GM10847 (cell line): ENCODE data around the gene EML4.

ENCODE experiments used
- POLR2A ChIP-seq: IDR thresholded peaks from 2 replicates; pipeline ENCODE4 v1.6.1; 2011; ENCODE audit not compliant: insufficient read length; ENCODE audit errors: extremely low read depth

EML4 gene

GRCh38 chr2:42163444-42164045 lies 5.6 kb upstream of the EML4 start:
- no peak for TF ChIP-seq POLR2A

DNA sequence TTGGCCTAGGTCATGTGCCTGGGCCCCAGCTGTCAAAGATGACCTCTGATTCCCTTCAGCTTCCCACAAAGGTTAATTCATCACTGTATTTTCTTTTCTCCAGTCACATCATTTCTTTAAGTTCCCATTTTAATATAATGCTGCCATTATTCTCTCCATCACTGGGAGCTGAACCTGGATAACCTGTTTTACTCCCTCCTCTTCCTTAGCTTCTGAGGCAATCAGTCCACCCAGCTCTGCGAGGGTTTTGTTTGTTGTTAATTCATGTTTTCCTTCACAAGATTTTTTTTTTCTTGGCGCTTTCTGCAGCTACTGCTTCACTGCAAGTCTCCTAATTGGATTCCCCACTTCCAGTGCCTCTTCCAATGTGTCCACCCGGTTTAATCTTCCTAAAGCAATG lies 5.1 kb upstream of the EML4 start:
- no peak for TF ChIP-seq POLR2A

DNA sequence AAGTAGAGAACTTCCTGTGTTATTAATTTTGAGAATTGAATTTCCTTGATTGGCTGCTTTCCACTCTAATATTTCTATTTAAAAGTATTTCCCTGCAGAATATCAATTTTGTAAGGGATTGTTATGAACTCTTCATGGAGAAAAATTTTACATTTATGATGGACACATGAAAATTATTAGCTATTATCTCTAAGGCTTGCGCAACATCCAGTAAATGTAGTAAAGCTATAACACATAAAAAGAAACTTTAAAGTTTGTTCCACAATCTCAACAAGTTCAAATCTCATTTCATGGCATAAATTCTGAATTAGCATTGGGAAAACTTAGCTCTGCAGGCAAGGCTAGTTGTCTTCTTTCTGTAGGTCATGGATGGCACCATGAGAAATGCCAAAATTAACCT lies 4.2 kb upstream of the EML4 start:
- no peak for TF ChIP-seq POLR2A

DNA sequence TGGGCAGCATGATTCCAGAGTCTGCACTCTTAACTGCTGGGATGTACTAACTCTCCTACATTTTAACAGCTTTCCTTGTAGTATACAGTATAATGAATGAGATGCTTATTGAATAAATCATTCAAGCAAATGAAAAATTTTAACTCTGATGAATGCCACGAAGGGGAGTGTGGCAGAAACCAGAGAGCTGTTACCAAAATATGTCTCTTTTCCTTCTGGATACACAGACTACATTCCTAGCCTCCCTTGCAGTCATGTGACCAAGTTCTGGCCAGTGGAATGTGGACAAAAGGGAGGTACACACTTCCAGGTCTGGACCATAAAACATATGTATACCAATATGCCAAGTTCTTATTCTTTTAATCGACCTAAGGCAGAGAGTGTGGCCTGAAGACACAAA lies 1.7 kb upstream of the EML4 start:
- TF ChIP-seq POLR2A: no peak

DNA sequence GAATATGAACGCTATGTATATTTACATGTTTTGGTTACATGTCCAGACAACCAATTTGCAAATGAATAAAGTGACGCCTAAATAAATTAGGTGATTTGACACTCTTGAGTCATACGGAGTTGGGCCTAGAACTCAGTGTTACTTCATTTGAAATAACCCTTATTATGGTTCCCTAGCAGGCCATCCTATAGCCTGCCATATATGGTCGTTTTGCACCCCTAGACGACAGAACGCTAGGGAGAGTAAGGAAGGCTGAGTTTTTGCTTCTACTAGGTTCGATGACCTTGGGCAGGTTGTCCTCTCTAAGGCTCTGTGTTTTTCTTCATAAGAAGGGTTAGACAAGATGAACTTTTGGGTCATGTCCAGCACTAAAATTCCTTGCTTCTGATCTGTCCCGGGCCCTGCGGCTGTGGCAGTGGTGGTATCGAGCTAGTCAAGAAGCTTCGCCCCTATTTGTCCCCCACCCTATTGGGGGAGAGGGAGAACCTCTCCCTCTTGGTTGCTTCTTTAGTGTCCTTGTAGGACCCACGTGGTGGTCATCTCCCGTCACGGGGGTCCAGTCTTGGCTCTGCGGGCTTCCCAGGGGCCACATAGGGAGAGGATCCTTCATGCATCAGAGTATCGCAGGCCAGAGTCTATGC lies 574 bp upstream of the EML4 start:
- TF ChIP-seq POLR2A: no peak

DNA sequence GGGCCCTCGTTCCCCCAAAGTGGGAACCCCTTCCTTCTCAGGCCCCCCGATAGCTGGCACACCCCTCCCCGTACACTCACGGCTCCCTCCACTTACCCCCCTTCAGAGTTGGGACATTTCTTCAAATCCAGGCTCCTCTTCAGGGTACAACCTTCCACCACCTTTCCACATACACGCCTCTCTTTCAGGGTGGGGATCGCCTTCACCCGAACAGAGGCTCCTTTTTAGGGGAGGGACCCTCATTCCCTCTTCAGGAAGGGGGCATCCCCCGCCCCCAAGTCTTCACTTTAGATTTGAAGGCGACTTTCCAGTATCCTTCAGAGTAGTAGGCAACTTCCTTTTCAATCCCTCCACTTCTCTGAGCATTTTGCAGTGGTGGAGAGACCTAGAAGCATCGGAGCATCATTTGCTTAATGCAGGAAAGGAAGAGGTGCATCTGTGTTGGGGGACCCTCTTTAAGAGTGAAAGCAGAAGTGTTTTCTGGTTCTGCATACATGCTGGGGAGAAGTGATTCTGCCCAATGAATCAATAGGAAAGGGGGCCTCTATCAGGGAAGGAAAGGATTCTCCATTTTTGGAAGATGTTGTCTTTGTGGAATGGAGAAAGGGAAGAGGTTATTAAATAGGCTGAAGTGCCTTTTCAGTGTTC lies 845 bp downstream of the EML4 start:
- TF ChIP-seq POLR2A: no peak

GRCh38 chr2:42170619-42171395 lies 1.7 kb downstream of the EML4 start:
- TF ChIP-seq POLR2A: no peak

GRCh38 chr2:42171396-42171980 lies 2.3 kb downstream of the EML4 start:
- TF ChIP-seq POLR2A: no peak

DNA sequence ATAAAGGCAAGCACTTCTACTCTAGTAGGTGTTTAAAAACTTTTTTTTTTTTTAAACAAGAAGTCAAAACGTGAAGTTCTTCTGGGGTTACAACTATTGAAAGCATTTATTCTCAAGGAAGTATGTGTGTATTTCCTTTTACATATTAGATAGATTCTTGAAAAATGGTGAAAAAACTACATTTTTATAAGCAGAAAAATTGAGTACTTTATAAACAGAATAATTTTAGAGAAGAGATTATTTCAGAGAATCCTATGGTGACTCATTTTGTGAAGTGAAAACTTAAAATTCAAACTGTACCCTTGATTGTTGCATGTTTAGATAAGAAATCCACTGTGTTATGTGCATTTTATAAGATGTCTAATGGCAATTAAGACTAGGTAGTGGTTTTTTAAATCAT lies 2.9 kb downstream of the EML4 start:
- TF ChIP-seq POLR2A: no peak

DNA sequence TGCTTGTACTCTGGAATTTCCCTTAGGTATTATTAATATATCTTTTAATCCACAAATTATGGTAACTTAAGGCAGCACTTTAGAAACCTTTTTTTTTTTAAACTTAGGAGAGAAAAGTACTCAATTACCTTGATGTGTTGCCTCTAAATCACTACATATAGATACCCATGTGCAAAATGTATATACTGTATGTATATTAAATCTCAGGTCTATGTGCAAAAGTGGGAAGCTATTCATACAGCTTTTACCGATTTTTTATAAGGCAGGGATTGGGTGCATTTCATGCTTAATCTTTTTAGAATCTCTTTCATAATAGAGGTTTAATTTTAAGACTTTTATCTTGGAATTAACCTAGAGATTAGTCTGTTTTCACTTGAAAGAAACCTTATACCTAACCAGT lies 3.4 kb downstream of the EML4 start:
- no peak for TF ChIP-seq POLR2A

DNA sequence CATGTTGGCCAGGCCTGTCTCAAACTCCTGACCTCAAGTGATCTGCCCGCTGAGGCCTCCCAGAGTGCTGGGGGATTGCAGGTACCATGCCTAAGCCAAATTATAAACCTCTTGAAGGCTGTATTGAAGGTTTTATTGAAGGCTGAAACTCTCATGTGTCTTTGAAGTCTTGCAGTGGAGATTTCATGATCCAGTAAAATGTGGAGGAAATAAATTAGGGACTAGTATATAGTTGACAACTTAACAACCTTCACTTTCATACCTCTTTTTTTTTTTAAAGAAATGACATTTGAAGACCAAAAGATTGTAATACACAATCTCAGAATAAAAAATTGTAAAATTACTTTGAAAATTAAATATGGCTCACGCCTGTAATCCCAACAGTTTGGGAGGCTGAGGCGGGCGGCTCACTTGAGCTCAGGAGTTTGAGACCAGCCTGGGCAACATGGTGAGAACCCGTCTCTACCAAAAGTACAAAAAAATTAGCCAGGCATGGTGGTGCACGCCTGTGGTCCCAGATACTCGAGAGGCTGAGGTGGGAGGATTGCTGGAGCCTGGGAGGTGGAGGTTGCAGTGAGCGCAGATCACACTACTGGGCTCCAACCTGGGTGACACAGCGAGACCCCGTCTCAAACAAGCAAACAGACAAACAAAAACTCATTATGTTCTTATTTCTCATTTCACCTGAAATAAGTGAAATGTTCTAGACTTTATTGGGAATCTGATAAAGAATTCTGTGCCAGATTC lies 8.0 kb downstream of the EML4 start:
- TF ChIP-seq POLR2A: no peak

DNA sequence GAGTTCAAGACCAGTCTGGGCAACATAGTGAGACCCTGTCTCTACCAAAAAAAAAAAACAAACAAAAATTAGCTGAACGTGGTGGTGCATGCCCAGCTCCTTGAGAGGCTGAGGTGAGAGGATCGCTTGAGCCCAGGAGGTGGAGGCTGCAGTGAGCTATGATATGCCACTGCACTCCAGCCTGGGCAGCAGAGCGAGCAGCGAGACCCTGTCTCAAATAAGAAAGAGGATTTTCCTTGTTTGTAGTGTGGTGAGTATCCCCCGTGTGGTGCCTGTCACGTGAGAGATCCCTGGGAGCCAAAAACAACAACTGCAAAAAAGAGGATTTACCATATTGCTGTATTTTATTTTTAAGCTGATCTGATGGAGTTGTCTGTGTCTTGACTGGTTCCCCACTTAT lies 9.2 kb downstream of the EML4 start:
- no peak for TF ChIP-seq POLR2A

DNA sequence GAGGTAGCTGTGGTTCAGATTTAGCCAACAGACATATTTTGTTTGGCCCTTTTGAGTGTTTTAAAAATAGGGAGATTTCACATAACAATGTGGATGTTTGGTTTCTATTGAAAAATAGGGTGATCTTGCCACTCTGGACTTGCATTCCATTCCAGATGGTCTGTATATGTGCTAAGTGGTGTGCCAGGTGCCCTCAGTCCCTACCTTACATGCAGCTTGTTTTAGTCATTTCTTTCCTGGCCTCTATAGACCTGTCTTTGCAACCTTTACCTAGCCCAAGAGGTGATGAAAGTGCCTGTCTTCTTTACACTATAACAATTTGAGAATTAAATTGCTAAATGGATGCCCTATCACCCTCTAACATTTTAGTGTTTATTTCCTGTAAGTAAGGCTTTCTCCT lies 11.1 kb downstream of the EML4 start:
- no peak for TF ChIP-seq POLR2A

DNA sequence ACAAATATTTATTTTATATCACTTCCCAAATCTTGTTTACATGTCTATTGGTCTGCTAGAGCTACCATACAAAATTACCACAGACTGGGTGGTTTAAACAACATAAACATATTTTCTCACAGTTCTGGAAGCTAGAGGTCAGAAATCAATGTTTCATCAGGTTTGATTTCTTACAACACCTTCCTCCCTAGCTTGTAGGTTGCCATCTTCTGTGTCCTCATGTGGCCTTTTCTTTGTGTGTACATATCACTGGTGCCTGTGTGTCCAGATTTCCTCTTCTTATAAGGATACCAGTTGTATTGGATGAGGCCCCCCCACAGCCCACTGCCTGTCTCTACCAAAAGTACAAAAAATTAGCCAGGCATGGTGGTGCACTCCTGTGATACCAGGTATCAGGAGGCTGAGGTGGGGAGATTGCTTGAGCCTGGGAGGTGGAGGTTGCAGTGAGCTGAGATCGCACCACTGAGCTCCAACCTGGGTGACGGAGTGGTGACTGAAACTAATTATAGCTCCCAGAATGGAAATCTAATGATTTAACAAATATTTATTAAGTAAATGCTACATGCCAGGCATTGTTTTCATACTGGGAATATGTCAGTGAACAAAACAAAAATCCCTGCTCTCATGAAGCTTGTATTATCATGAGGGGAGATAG lies 13.6 kb downstream of the EML4 start:
- TF ChIP-seq POLR2A: no peak
